Transverse colon (tissue), 4 donors: Measurements from ENCODE around the gene FAM20A.

Source experiments
- EP300 ChIP-seq: sonication (generic); formaldehyde crosslinking; IDR thresholded peaks from one replicate; pipeline ENCODE4 v1.6.1; 2017; ENCODE audit warnings: antibody characterized with exemption, low read depth
- POLR2A ChIP-seq: fragments of 450-650 bp; IDR thresholded peaks from one replicate; pipeline ENCODE4 v1.6.1; 2016; ENCODE audit warnings: antibody characterized with exemption, mild to moderate bottlenecking, moderate library complexity
- POLR2AphosphoS5 ChIP-seq, 3 donors: sonication (generic); formaldehyde crosslinking; IDR thresholded peaks; one replicate each; pipeline ENCODE4 v1.6.1; 2016; ENCODE audit warnings: antibody characterized with exemption in 3 of 3
- TF ChIP-seq, protein P1 (sequence below), 5 experiments: fragments of 200-600 bp in 3 of 5; fragments of 450-650 bp in 2 of 5; sonication (generic) in 3 of 5; IDR thresholded peaks; 1 replicate in 2 of 5; 2 replicates in 3 of 5; pipeline ENCODE4 v1.5.1; 2016 to 2017; ENCODE audit warnings: antibody characterized with exemption in 5 of 5, inconsistent platforms in 3 of 5, mild to moderate bottlenecking in 2 of 5, moderate library complexity in 1 of 5

DNA sequence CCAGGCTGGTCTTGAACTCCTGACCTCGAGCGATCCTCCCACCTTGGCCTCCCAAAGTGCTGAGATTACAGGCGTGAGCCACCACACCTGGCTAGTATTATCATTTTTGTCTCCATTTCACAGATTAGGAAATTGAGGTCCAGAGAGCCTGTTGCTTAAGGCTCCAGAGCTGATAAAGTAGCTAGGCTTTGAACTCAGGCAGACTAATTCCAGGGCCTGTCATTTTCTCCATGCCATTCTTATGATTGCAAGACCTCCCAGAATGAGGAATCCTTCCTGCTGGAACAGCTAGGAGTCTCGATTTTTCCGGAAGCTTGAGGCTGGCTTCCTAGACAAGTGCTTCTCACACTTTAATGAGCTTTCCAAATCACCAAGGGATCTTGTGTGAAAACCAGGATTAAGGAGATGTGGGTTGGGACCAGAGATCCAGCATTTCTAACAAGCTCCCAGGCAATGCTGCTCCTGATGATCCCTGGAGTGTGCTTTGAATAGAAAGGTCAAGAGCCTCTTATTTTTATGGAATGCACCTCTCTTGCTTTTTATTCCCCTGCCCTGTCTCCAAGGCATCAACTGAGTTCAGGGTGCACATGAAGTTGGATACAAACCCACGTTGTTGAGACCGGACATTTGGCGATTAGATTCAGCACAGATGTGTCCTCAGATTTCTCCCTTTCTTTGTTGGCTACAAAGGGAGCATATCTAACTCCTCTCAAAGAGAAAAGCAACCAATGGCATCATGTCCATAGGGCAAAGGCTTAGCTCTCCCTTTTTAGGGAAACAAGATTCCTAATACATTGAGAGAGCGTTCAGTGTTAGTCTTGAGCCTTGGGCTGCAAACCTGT, 40.3 kb upstream of the FAM20A start:
- TF ChIP-seq POLR2A = no peak
- TF ChIP-seq, protein P1, sequence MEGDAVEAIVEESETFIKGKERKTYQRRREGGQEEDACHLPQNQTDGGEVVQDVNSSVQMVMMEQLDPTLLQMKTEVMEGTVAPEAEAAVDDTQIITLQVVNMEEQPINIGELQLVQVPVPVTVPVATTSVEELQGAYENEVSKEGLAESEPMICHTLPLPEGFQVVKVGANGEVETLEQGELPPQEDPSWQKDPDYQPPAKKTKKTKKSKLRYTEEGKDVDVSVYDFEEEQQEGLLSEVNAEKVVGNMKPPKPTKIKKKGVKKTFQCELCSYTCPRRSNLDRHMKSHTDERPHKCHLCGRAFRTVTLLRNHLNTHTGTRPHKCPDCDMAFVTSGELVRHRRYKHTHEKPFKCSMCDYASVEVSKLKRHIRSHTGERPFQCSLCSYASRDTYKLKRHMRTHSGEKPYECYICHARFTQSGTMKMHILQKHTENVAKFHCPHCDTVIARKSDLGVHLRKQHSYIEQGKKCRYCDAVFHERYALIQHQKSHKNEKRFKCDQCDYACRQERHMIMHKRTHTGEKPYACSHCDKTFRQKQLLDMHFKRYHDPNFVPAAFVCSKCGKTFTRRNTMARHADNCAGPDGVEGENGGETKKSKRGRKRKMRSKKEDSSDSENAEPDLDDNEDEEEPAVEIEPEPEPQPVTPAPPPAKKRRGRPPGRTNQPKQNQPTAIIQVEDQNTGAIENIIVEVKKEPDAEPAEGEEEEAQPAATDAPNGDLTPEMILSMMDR (IDR thresholded peaks at IDR 0.05) = no peak
- no peak for TF ChIP-seq POLR2AphosphoS5 (IDR thresholded peaks at IDR 0.05)
- TF ChIP-seq EP300 = no peak
